HG02943 (cell line): ENCODE results near the gene PTPN12.
"Not testable (repeated sequence)": the region's sequence is repeated elsewhere in the genome, so short reads cannot be mapped to it uniquely, and the experiment has no call there.

Experiments
- ATAC-seq: cut with Tn5 transposase; IDR thresholded peaks from one replicate; pipeline ENCODE4 v1.9.1; 2021; ENCODE audit warnings: mild to moderate bottlenecking, low read depth, moderate library complexity; ENCODE audit not compliant: unreplicated experiment

PTPN12 gene

GRCh38 chr7:77537778-77538280, 734 bp downstream of the PTPN12 start:
- peak; percentile 12 for ATAC-seq

GRCh38 chr7:77538281-77539212, 1.5 kb downstream of the PTPN12 start:
- ATAC-seq: no peak

- ATAC-seq: no peak
Observed at GRCh38 chr7:77540402-77540822, 3.3 kb downstream of the PTPN12 start.

GRCh38 chr7:77540993-77541392, 3.9 kb downstream of the PTPN12 start:
- ATAC-seq: not testable (repeated sequence)

GRCh38 chr7:77542409-77542808, 5.3 kb downstream of the PTPN12 start:
- ATAC-seq: no peak

GRCh38 chr7:77542895-77543294, 5.8 kb downstream of the PTPN12 start:
- no peak for ATAC-seq

GRCh38 chr7:77543910-77544309, 6.8 kb downstream of the PTPN12 start:
- no peak for ATAC-seq

- no peak for ATAC-seq
Observed at GRCh38 chr7:77544518-77544917, 7.4 kb downstream of the PTPN12 start.

GRCh38 chr7:77548206-77548605, 11.1 kb downstream of the PTPN12 start:
- no peak for ATAC-seq

- ATAC-seq: no peak
Observed at GRCh38 chr7:77549106-77549870, 12.2 kb downstream of the PTPN12 start.

- no peak for ATAC-seq
Observed at GRCh38 chr7:77550586-77550985, 13.5 kb downstream of the PTPN12 start.

- no peak for ATAC-seq
Observed at GRCh38 chr7:77553123-77553522, 16.0 kb downstream of the PTPN12 start.

- ATAC-seq: no peak
Observed at GRCh38 chr7:77558284-77558967, 21.3 kb downstream of the PTPN12 start.

GRCh38 chr7:77561352-77561751, 24.3 kb downstream of the PTPN12 start:
- ATAC-seq: peak; percentile 79

- no peak for ATAC-seq
Observed at GRCh38 chr7:77563275-77563674, 26.2 kb downstream of the PTPN12 start.

- no peak for ATAC-seq
Observed at GRCh38 chr7:77565917-77566316, 28.8 kb downstream of the PTPN12 start.

- no peak for ATAC-seq
Observed at GRCh38 chr7:77566421-77566820, 29.3 kb downstream of the PTPN12 start.

- no peak for ATAC-seq
Observed at GRCh38 chr7:77569514-77570232, 32.6 kb downstream of the PTPN12 start.

GRCh38 chr7:77570330-77571011, 33.4 kb downstream of the PTPN12 start:
- ATAC-seq: no peak

GRCh38 chr7:77571801-77572200, 34.7 kb downstream of the PTPN12 start:
- no peak for ATAC-seq
